Ishikawa (cell line): ENCODE measurements around the gene SERINC5.

Experiments used
- CEBPB ChIP-seq: IDR thresholded peaks from 2 replicates; pipeline ENCODE4 v1.6.1; 2012
- CREB1 ChIP-seq: IDR thresholded peaks from 2 replicates; pipeline ENCODE4 v1.6.1; 2012; ENCODE audit warnings: low read depth
- EP300 ChIP-seq: IDR thresholded peaks from 2 replicates; pipeline ENCODE4 v1.6.1; 2012; ENCODE audit warnings: borderline replicate concordance
- FOXM1 ChIP-seq: IDR thresholded peaks from 2 replicates; pipeline ENCODE4 v1.6.1; 2012; ENCODE audit warnings: low read depth, borderline replicate concordance
- YY1 ChIP-seq: IDR thresholded peaks from 2 replicates; pipeline ENCODE4 v1.6.1; 2012; ENCODE audit warnings: low read depth
- TF ChIP-seq, protein P1 (sequence below): IDR thresholded peaks from 2 replicates; pipeline ENCODE4 v1.6.1; 2012; ENCODE audit warnings: low read depth, mild to moderate bottlenecking
- TF ChIP-seq, protein P2 (sequence below): IDR thresholded peaks from 2 replicates; pipeline ENCODE4 v1.6.1; 2012

DNA sequence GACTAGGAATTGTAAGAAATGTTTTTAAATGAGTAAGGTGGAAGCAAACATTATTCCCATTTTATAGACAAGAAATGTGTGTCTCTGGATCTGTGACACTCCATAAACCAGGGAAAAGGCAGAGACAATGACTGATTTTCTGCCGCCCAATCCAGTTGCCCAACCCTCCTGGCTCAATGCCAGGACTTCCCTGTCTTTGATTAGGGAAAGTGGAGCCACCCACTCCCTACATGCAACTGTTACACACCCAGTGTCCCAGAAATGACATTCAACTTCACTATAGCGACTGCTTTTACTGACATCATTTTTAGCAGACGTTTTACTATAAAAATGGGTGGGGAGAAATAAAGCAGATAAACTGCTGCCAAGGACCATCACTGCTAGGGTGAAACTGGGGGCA lies 141.0 kb downstream of the SERINC5 start:
- TF ChIP-seq CREB1 (no peak), FOXM1 (no peak), YY1 (no peak), EP300 (no peak), CEBPB (no peak)
- TF ChIP-seq, protein P1, sequence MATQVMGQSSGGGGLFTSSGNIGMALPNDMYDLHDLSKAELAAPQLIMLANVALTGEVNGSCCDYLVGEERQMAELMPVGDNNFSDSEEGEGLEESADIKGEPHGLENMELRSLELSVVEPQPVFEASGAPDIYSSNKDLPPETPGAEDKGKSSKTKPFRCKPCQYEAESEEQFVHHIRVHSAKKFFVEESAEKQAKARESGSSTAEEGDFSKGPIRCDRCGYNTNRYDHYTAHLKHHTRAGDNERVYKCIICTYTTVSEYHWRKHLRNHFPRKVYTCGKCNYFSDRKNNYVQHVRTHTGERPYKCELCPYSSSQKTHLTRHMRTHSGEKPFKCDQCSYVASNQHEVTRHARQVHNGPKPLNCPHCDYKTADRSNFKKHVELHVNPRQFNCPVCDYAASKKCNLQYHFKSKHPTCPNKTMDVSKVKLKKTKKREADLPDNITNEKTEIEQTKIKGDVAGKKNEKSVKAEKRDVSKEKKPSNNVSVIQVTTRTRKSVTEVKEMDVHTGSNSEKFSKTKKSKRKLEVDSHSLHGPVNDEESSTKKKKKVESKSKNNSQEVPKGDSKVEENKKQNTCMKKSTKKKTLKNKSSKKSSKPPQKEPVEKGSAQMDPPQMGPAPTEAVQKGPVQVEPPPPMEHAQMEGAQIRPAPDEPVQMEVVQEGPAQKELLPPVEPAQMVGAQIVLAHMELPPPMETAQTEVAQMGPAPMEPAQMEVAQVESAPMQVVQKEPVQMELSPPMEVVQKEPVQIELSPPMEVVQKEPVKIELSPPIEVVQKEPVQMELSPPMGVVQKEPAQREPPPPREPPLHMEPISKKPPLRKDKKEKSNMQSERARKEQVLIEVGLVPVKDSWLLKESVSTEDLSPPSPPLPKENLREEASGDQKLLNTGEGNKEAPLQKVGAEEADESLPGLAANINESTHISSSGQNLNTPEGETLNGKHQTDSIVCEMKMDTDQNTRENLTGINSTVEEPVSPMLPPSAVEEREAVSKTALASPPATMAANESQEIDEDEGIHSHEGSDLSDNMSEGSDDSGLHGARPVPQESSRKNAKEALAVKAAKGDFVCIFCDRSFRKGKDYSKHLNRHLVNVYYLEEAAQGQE, result no peak
- TF ChIP-seq, protein P2, sequence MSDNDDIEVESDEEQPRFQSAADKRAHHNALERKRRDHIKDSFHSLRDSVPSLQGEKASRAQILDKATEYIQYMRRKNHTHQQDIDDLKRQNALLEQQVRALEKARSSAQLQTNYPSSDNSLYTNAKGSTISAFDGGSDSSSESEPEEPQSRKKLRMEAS, result no peak
